H1 (cell line): ENCODE measurements around the gene CNTN3. TPM values are rescaled to one million over a fixed set of nuclear protein-coding genes. Genes with fewer than 3 reads are reported as not detected.

Experiments
- BRCA1 ChIP-seq: IDR thresholded peaks from 2 replicates; pipeline ENCODE4 v1.6.1; 2012; ENCODE audit warnings: low read depth, low read length, improper control_type of control experiment
- CTBP2 ChIP-seq: IDR thresholded peaks from 2 replicates; pipeline ENCODE4 v1.7.0; 2011; ENCODE audit warnings: borderline replicate concordance, mild to moderate bottlenecking, moderate library complexity, mixed read lengths, low read length; ENCODE audit not compliant: insufficient read depth, insufficient read length
- HDAC2 ChIP-seq, 2 experiments: fragments of 300-600 bp in 1 of 2; sonication (generic) in 1 of 2; IDR thresholded peaks; 2 replicates each; pipeline ENCODE4 v1.6.1; 2011 to 2012; ENCODE audit warnings: low read depth in 2 of 2, low read length in 2 of 2, mild to moderate bottlenecking in 2 of 2, moderate library complexity in 2 of 2, borderline replicate concordance in 1 of 2, inconsistent platforms in 1 of 2
- HDAC6 ChIP-seq: IDR thresholded peaks from one replicate; pipeline ENCODE4 v1.7.1; 2012; ENCODE audit warnings: low read depth, mild to moderate bottlenecking, inconsistent platforms, low read length, moderate library complexity
- JUN ChIP-seq: IDR thresholded peaks from 2 replicates; pipeline ENCODE4 v1.6.1; 2011; ENCODE audit warnings: low read depth, mild to moderate bottlenecking, improper control_type of control experiment, low read length
- NRF1 ChIP-seq: IDR thresholded peaks from 2 replicates; pipeline ENCODE4 v1.6.1; 2011; ENCODE audit warnings: mild to moderate bottlenecking, low read depth, low read length, improper control_type of control experiment
- SAP30 ChIP-seq: fragments of 300-600 bp; sonication (generic); IDR thresholded peaks from 2 replicates; pipeline ENCODE4 v1.7.1; 2012; ENCODE audit warnings: low read length, moderate library complexity, mild to moderate bottlenecking, inconsistent platforms; ENCODE audit not compliant: insufficient read depth, insufficient replicate concordance
- SIRT6 ChIP-seq: IDR thresholded peaks from one replicate; pipeline ENCODE4 v1.7.1; 2012; ENCODE audit warnings: low read length, inconsistent platforms
- SUZ12 ChIP-seq: fragments of 200-600 bp; sonication (generic); IDR thresholded peaks from 2 replicates; pipeline ENCODE4 v1.6.1; 2012; ENCODE audit warnings: mild to moderate bottlenecking, inconsistent platforms, low read length, moderate library complexity, mixed read lengths
- TAF7 ChIP-seq: optimal IDR thresholded peaks from 2 replicates; pipeline ENCODE3; 2011; ENCODE audit warnings: low read depth, mild to moderate bottlenecking, inconsistent platforms, low read length, moderate library complexity, borderline replicate concordance
- polyA plus RNA-seq, 7 experiments: library from polyadenylated mRNA; depleted of rRNA in 3 of 7; stranded (reverse) in 5 of 7; unstranded in 2 of 7; fragments of >200 nt in 5 of 7; fragments of 200-250 nt in 2 of 7; gene quantifications; 1 replicate in 5 of 7; 2 replicates in 1 of 7; 4 replicates in 1 of 7; pipeline versions ENCODE4 v1.2.1 to v1.2.3, GENCODE V29; 2011 to 2013; ENCODE audit warnings: missing spikeins in 2 of 7, mixed read lengths in 2 of 7
- total RNA-seq: library from RNA; stranded (reverse); fragmentation: NEBNext Ultra II Directional; extraction: Animal tissue kit (Norgen Biotek cat#: 25700); gene quantifications from 2 replicates; pipeline ENCODE4 v1.2.1, GENCODE V29; 2021
- TF ChIP-seq, protein P1 (sequence below): fragments of 300-600 bp; sonication (generic); IDR thresholded peaks from 2 replicates; pipeline ENCODE4 v1.7.1; 2012; ENCODE audit warnings: low read length, moderate library complexity, mild to moderate bottlenecking, inconsistent platforms; ENCODE audit not compliant: insufficient replicate concordance

CNTN3 gene
- total and polyA plus RNA-seq, 2 of the 8 experiments (the other 6 are each of a cell fraction or from before 2014, with no cell fraction given) = 0.11 to 0.13 TPM

DNA sequence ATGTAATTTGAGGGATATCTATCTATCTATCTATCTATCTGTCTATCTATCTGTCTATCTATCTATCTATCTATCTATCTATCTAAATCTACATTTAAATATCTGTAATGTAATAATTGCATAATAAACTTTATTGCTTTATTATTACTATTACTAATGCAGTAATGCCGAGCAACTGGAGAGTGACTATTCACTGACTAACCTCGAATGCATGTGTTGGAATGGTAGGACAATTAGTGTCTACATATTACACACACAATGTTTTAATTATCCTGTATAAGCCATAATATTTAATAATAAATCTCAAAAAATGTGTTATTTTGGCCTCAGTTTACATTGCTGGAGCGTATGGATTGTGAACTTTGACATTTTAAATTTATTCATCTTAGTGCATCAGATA lies 25.2 kb upstream of the CNTN3 start (continued):
- TF ChIP-seq, protein P1, sequence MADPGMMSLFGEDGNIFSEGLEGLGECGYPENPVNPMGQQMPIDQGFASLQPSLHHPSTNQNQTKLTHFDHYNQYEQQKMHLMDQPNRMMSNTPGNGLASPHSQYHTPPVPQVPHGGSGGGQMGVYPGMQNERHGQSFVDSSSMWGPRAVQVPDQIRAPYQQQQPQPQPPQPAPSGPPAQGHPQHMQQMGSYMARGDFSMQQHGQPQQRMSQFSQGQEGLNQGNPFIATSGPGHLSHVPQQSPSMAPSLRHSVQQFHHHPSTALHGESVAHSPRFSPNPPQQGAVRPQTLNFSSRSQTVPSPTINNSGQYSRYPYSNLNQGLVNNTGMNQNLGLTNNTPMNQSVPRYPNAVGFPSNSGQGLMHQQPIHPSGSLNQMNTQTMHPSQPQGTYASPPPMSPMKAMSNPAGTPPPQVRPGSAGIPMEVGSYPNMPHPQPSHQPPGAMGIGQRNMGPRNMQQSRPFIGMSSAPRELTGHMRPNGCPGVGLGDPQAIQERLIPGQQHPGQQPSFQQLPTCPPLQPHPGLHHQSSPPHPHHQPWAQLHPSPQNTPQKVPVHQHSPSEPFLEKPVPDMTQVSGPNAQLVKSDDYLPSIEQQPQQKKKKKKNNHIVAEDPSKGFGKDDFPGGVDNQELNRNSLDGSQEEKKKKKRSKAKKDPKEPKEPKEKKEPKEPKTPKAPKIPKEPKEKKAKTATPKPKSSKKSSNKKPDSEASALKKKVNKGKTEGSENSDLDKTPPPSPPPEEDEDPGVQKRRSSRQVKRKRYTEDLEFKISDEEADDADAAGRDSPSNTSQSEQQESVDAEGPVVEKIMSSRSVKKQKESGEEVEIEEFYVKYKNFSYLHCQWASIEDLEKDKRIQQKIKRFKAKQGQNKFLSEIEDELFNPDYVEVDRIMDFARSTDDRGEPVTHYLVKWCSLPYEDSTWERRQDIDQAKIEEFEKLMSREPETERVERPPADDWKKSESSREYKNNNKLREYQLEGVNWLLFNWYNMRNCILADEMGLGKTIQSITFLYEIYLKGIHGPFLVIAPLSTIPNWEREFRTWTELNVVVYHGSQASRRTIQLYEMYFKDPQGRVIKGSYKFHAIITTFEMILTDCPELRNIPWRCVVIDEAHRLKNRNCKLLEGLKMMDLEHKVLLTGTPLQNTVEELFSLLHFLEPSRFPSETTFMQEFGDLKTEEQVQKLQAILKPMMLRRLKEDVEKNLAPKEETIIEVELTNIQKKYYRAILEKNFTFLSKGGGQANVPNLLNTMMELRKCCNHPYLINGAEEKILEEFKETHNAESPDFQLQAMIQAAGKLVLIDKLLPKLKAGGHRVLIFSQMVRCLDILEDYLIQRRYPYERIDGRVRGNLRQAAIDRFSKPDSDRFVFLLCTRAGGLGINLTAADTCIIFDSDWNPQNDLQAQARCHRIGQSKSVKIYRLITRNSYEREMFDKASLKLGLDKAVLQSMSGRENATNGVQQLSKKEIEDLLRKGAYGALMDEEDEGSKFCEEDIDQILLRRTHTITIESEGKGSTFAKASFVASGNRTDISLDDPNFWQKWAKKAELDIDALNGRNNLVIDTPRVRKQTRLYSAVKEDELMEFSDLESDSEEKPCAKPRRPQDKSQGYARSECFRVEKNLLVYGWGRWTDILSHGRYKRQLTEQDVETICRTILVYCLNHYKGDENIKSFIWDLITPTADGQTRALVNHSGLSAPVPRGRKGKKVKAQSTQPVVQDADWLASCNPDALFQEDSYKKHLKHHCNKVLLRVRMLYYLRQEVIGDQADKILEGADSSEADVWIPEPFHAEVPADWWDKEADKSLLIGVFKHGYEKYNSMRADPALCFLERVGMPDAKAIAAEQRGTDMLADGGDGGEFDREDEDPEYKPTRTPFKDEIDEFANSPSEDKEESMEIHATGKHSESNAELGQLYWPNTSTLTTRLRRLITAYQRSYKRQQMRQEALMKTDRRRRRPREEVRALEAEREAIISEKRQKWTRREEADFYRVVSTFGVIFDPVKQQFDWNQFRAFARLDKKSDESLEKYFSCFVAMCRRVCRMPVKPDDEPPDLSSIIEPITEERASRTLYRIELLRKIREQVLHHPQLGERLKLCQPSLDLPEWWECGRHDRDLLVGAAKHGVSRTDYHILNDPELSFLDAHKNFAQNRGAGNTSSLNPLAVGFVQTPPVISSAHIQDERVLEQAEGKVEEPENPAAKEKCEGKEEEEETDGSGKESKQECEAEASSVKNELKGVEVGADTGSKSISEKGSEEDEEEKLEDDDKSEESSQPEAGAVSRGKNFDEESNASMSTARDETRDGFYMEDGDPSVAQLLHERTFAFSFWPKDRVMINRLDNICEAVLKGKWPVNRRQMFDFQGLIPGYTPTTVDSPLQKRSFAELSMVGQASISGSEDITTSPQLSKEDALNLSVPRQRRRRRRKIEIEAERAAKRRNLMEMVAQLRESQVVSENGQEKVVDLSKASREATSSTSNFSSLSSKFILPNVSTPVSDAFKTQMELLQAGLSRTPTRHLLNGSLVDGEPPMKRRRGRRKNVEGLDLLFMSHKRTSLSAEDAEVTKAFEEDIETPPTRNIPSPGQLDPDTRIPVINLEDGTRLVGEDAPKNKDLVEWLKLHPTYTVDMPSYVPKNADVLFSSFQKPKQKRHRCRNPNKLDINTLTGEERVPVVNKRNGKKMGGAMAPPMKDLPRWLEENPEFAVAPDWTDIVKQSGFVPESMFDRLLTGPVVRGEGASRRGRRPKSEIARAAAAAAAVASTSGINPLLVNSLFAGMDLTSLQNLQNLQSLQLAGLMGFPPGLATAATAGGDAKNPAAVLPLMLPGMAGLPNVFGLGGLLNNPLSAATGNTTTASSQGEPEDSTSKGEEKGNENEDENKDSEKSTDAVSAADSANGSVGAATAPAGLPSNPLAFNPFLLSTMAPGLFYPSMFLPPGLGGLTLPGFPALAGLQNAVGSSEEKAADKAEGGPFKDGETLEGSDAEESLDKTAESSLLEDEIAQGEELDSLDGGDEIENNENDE = no peak
- TF ChIP-seq SUZ12 (no peak), BRCA1 (no peak), TAF7 (no peak), NRF1 (no peak), CTBP2 (no peak), HDAC6 (no peak), JUN (no peak), SAP30 (no peak), SIRT6 (no peak), HDAC2 (IDR thresholded peaks at IDR 0.05; ENCODE audit: borderline replicate concordance in 1 of 2, low read depth in 2 of 2, low read length in 2 of 2) (no peak)
